Fibroblast of lung (primary cell): ENCODE data around the gene PLSCR1. TPM values are rescaled to one million over a fixed set of nuclear protein-coding genes. Genes with fewer than 3 reads are reported as not detected.

Source experiments
- DNase-seq, 2 donors: peaks; one replicate each; pipeline versions ENCODE4 v3.0.0 to v3.0.0-alpha.2; 2010; ENCODE audit warnings: low read depth in 2 of 2
- H2AFZ ChIP-seq: 2 replicates; pipeline ENCODE4 v1.5.1; 2012; ENCODE audit warnings: low read length, control low read depth, inconsistent platforms
- H3K27ac ChIP-seq: 2 replicates; pipeline ENCODE4 v1.5.1; 2011; ENCODE audit warnings: low read length, control low read depth; ENCODE audit not compliant: insufficient read depth
- H3K27me3 ChIP-seq: 2 replicates; pipeline ENCODE4 v1.5.1; 2011; ENCODE audit warnings: mild to moderate bottlenecking, low read length; ENCODE audit not compliant: control insufficient read depth, insufficient read depth
- H3K36me3 ChIP-seq: 2 replicates; pipeline ENCODE4 v1.5.1; 2011; ENCODE audit warnings: low read length; ENCODE audit not compliant: control insufficient read depth, insufficient read depth
- H3K4me1 ChIP-seq: 2 replicates; pipeline ENCODE4 v1.5.1; 2011; ENCODE audit warnings: low read length; ENCODE audit not compliant: control insufficient read depth, insufficient read depth; ENCODE audit errors: extremely low read depth
- H3K4me2 ChIP-seq: 2 replicates; pipeline ENCODE4 v1.5.1; 2011; ENCODE audit warnings: low read length, control low read depth; ENCODE audit not compliant: insufficient read depth; ENCODE audit errors: extremely low read depth
- H3K4me3 ChIP-seq, 4 experiments: fragments of 200-600 bp in 1 of 4; sonication (generic) in 1 of 4; replicated peaks in 1 of 4; 2 replicates each; pipeline ENCODE4 v1.5.1; 2011 to 2016; ENCODE audit warnings: low read length in 4 of 4, low read depth in 3 of 4, mild to moderate bottlenecking in 3 of 4, control low read depth in 2 of 4, inconsistent platforms in 1 of 4, mixed read lengths in 1 of 4; ENCODE audit not compliant: insufficient read depth in 1 of 4; ENCODE audit errors: control extremely low read depth in 1 of 4
- H3K79me2 ChIP-seq: 2 replicates; pipeline ENCODE4 v1.5.1; 2012; ENCODE audit warnings: mild to moderate bottlenecking, low read length, inconsistent platforms; ENCODE audit not compliant: control insufficient read depth, insufficient read depth
- H3K9ac ChIP-seq: 2 replicates; pipeline ENCODE4 v1.5.1; 2011; ENCODE audit warnings: mild to moderate bottlenecking, low read length, control low read depth; ENCODE audit not compliant: insufficient read depth
- H3K9me3 ChIP-seq: 2 replicates; pipeline ENCODE4 v1.5.1; 2012; ENCODE audit warnings: low read depth, low read length; ENCODE audit not compliant: control insufficient read depth, insufficient read depth
- H4K20me1 ChIP-seq: 2 replicates; pipeline ENCODE4 v1.5.1; 2011; ENCODE audit warnings: low read length; ENCODE audit not compliant: control insufficient read depth, insufficient read depth; ENCODE audit errors: extremely low read depth
- EZH2 ChIP-seq: IDR thresholded peaks from 2 replicates; pipeline ENCODE4 v1.5.1; 2012; ENCODE audit warnings: low read length, control low read depth, mild to moderate bottlenecking; ENCODE audit errors: missing control alignments
- polyA plus RNA-seq, 2 donors: library from polyadenylated mRNA; depleted of rRNA in 1 of 2; stranded (reverse) in 1 of 2; unstranded in 1 of 2; fragments of >200 nt; gene quantifications; 2 replicates each; pipeline ENCODE4 v1.2.1, GENCODE V29; 2011 to 2012; ENCODE audit warnings: missing spikeins in 1 of 2
- total RNA-seq: library from RNA; depleted of rRNA; stranded (reverse); fragments of >200 nt; gene quantifications from 2 replicates; pipeline ENCODE4 v1.2.1, GENCODE V29; 2014
- TF ChIP-seq, protein P1 (sequence below), 2 donors: IDR thresholded peaks in 1 of 2; conservative IDR thresholded peaks in 1 of 2; 1 replicate in 1 of 2; 2 replicates in 1 of 2; pipeline ENCODE4 v1.5.1; 2011 to 2012; ENCODE audit warnings: low read length in 2 of 2, control low read depth in 1 of 2, inconsistent platforms in 1 of 2, low read depth in 1 of 2, mild to moderate bottlenecking in 1 of 2

Gene PLSCR1
- total and polyA plus RNA-seq, 2 donors (not counting 1 experiment from before 2014, with no cell fraction given), result 36.8 to 73.3 TPM

DNA sequence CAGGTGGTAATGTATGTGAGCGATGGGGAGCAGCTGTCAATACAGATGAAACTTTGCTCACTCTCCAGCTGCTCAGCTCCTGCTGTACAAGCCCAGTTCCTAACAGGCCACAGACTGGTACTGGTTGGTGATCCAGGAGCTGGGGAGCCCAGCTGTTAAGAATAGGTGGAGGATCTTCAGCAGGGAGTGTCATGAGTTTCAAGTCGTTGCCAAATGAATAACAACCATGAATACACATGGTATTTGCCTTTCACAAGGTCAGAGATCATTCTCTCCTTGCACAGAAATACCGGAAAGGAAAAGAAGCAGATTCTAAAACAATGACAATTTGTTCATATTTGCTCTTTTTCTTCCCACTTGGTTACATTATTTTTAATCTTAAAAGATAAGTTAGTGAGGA is 5.1 kb downstream of the PLSCR1 start:
- peaks cover 19% of the 10 kb centered on the region for H3K79me2 ChIP-seq
- no peaks in the 10 kb centered on the region for H3K36me3 ChIP-seq
- H3K27ac ChIP-seq, result no peak overlapping the region
- no peaks in the 10 kb centered on the region for H3K27me3 ChIP-seq
- no peaks in the 10 kb centered on the region for H3K9me3 ChIP-seq
- H3K4me3 ChIP-seq, result no peak overlapping the region
- peaks cover 2% of the 10 kb centered on the region for H3K4me1 ChIP-seq
- DNase-seq, result no peak
- H4K20me1 ChIP-seq, result no peaks in the 10 kb centered on the region
- no peak for TF ChIP-seq EZH2
- TF ChIP-seq, protein P1, sequence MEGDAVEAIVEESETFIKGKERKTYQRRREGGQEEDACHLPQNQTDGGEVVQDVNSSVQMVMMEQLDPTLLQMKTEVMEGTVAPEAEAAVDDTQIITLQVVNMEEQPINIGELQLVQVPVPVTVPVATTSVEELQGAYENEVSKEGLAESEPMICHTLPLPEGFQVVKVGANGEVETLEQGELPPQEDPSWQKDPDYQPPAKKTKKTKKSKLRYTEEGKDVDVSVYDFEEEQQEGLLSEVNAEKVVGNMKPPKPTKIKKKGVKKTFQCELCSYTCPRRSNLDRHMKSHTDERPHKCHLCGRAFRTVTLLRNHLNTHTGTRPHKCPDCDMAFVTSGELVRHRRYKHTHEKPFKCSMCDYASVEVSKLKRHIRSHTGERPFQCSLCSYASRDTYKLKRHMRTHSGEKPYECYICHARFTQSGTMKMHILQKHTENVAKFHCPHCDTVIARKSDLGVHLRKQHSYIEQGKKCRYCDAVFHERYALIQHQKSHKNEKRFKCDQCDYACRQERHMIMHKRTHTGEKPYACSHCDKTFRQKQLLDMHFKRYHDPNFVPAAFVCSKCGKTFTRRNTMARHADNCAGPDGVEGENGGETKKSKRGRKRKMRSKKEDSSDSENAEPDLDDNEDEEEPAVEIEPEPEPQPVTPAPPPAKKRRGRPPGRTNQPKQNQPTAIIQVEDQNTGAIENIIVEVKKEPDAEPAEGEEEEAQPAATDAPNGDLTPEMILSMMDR (conservative IDR thresholded peaks at IDR 0.05 in 1 of 2, IDR thresholded peaks at IDR 0.05 in 1 of 2; ENCODE audit: low read depth in 1 of 2, low read length in 2 of 2), result no peak
- H2AFZ ChIP-seq, result no peak overlapping the region
- no peak overlapping the region for H3K9ac ChIP-seq
- H3K4me2 ChIP-seq, result no peak overlapping the region

DNA sequence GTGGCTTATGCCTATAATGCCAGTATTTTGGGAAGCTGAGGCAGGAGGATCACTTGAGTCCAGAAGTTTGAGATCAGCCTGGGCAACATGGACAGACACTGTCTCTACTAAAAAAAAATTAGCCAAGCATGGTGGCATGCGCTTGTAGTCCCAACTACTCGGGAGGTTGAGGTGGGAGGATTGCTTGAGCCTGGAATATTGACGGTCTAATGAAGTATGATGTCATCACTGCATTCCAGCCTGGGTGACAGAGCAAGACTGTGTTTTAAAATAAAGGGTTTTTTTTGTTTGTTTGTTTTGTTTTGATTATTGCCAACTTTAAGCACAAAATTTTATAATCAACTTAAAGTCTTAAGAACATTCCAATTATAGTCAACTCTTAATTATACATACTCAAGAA is 6.8 kb downstream of the PLSCR1 start:
- peaks cover 2% of the 10 kb centered on the region for H3K4me1 ChIP-seq
- H3K9ac ChIP-seq, result no peak overlapping the region
- H2AFZ ChIP-seq, result no peak overlapping the region
- H3K9me3 ChIP-seq, result no peaks in the 10 kb centered on the region
- H4K20me1 ChIP-seq, result no peaks in the 10 kb centered on the region
- no peak overlapping the region for H3K27ac ChIP-seq
- no peaks in the 10 kb centered on the region for H3K36me3 ChIP-seq
- H3K4me2 ChIP-seq, result no peak overlapping the region
- H3K4me3 ChIP-seq, result no peak overlapping the region
- H3K27me3 ChIP-seq, result no peaks in the 10 kb centered on the region
- peaks cover 14% of the 10 kb centered on the region for H3K79me2 ChIP-seq
- peak in 1 of 2 donors; percentile 16 for DNase-seq
- no peak for TF ChIP-seq EZH2
- TF ChIP-seq, protein P1 (conservative IDR thresholded peaks at IDR 0.05 in 1 of 2, IDR thresholded peaks at IDR 0.05 in 1 of 2; ENCODE audit: low read depth in 1 of 2, low read length in 2 of 2), result no peak

DNA sequence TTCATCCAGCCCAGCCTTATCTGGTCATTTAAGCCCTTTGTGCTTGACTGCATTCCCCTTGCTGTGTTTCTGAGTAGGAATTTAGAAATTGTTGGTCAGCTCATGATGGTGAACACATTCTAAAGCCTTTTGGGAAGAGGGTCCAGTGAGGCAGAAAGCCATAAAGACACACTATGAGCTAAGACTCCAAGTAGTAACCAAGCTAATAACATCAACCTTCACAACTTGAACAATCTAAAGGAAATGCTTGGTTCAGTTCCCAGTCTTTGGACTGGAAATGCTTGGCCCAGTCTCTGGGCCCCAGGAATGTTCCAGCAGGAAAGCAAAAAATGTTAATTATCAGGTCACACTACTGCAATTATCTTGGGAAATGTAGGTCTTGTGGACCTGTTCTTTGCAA is 7.7 kb downstream of the PLSCR1 start:
- no peaks in the 10 kb centered on the region for H3K27me3 ChIP-seq
- H3K9me3 ChIP-seq, result no peaks in the 10 kb centered on the region
- H3K79me2 ChIP-seq, result peaks cover 9% of the 10 kb centered on the region
- no peak overlapping the region for H2AFZ ChIP-seq
- H4K20me1 ChIP-seq, result no peaks in the 10 kb centered on the region
- TF ChIP-seq, protein P1 (conservative IDR thresholded peaks at IDR 0.05 in 1 of 2, IDR thresholded peaks at IDR 0.05 in 1 of 2; ENCODE audit: low read depth in 1 of 2, low read length in 2 of 2), result no peak
- TF ChIP-seq EZH2, result no peak
- H3K4me3 ChIP-seq, result peak overlapping the region in 1 of 4 experiments; percentile 25
- peaks cover 2% of the 10 kb centered on the region for H3K4me1 ChIP-seq
- H3K9ac ChIP-seq, result no peak overlapping the region
- H3K36me3 ChIP-seq, result no peaks in the 10 kb centered on the region
- no peak overlapping the region for H3K27ac ChIP-seq
- DNase-seq, result peak in 1 of 2 donors; percentile 81
- no peak overlapping the region for H3K4me2 ChIP-seq
